ENCODE results near the gene CD2BP2. TPM values are rescaled to one million over a fixed set of nuclear protein-coding genes. Genes with fewer than 3 reads are reported as not detected.

Gene CD2BP2
- total RNA-seq (2016; rRNA removed; fragmentation: Illumina TruSeq; extraction: Trizol) (54.6 and 69.9 TPM in 2 replicates), polyA plus RNA-seq (2011; rRNA removed) (24.9 and 27.3 TPM in 2 replicates), polyA minus RNA-seq (2011; rRNA and poly(A)+ RNA removed; ENCODE audit: low replicate concordance) (21.5 and 32.4 TPM in 2 replicates), Bru-seq, nascent RNA (percentile 83 among the genes with signal in this experiment), BruChase-seq, experiment 1, labeled RNA remaining after a 6-hour chase (percentile 95 among the genes with signal in this experiment), BruChase-seq, experiment 2, labeled RNA remaining after a 2-hour chase (percentile 96 among the genes with signal in this experiment)
- total RNA-seq (2016; cell fraction: cytosol; rRNA removed; fragmentation: Illumina TruSeq; extraction: Trizol; ENCODE audit: low read depth), result 7.2 and 8.0 TPM in 2 replicates
- 57.2 and 72.6 TPM in 2 replicates for total RNA-seq (2016; cell fraction: insoluble cytoplasmic fraction; rRNA removed; fragmentation: Illumina TruSeq; extraction: Trizol)
- total RNA-seq (2016; cell fraction: membrane; rRNA removed; fragmentation: Illumina TruSeq; extraction: Trizol), result 18.8 and 20.2 TPM in 2 replicates
- total RNA-seq (2016; cell fraction: nucleus; rRNA removed; fragmentation: Illumina TruSeq; extraction: Trizol), result 24.2 and 28.9 TPM in 2 replicates
- 26.5 and 26.7 TPM in 2 replicates for polyA plus RNA-seq (2011; cell fraction: cytosol; rRNA removed)
- polyA plus RNA-seq (2011; cell fraction: nucleus; rRNA removed), result 52.6 and 55.8 TPM in 2 replicates
- polyA plus RNA-seq (2012), result 25.0 and 28.0 TPM in 2 replicates
- polyA plus RNA-seq (2016; cell fraction: cytosol; fragmentation: Illumina TruSeq; extraction: Trizol; ENCODE audit: low read depth), result 8.5 and 10.2 TPM in 2 replicates
- 76.1 and 78.5 TPM in 2 replicates for polyA plus RNA-seq (2016; cell fraction: insoluble cytoplasmic fraction; fragmentation: Illumina TruSeq; extraction: Trizol; ENCODE audit: low read depth)
- polyA plus RNA-seq (2016; cell fraction: membrane; fragmentation: Illumina TruSeq; extraction: Trizol; ENCODE audit: low read depth), result 16.5 and 17.6 TPM in 2 replicates
- polyA plus RNA-seq (2016; cell fraction: nucleus; fragmentation: Illumina TruSeq; extraction: Trizol; ENCODE audit: insufficient read depth, low read depth), result 49.1 and 51.4 TPM in 2 replicates
- 8.9 and 11.3 TPM in 2 replicates for polyA minus RNA-seq (2011; cell fraction: cytosol; rRNA and poly(A)+ RNA removed)
- polyA minus RNA-seq (2011; cell fraction: nucleus; rRNA and poly(A)+ RNA removed), result 14.0 and 20.5 TPM in 2 replicates
- long read RNA-seq, experiment 1, transcript CD2BP2-203 (6 exons, 1,417 nt), result minor isoform, 12 of 80 reads
- long read RNA-seq, experiment 1, transcript CD2BP2-201 (7 exons, 3,421 nt), result major isoform, 53 of 80 reads
- long read RNA-seq, experiment 1, partial matches to known transcripts, result 13 of 80 reads
- long read RNA-seq, experiment 1, other reads (novel, unspliced or antisense), result 2 of 80 reads
- long read RNA-seq, experiment 2, transcript CD2BP2-203 (6 exons, 1,417 nt), result major isoform, 71 of 171 reads
- long read RNA-seq, experiment 2, transcript CD2BP2-201 (7 exons, 3,421 nt), result minor isoform, 45 of 171 reads
- long read RNA-seq, experiment 2, partial matches to known transcripts, result 32 of 171 reads
- long read RNA-seq, experiment 2, other reads (novel, unspliced or antisense), result 22 of 171 reads

GRCh38 chr16:30355144-30355953 is at the start of gene CD2BP2:
Gene CD2BP2 (minus strand): TSS chr16:30355308. CDS start chr16:30354681, 627 bp downstream.
- Histone ChIP-seq H3K4me3 (replicated peaks in 1 of 3; ENCODE audit: insufficient read depth in 1 of 3, low read depth in 2 of 3, low read length in 3 of 3) (peak within 1 kb of the TSS; percentile 85 to 94 (median 88)), H3K27ac (ENCODE audit: extremely low read length, insufficient read depth, low read length) (peak within 1 kb of the TSS; percentile 92), H2AFZ (ENCODE audit: low read length) (peak within 1 kb of the TSS; percentile 42), H3K9ac (ENCODE audit: insufficient read depth, low read depth, low read length) (peak within 1 kb of the TSS; percentile 84), H4K20me1 (ENCODE audit: insufficient read depth, low read length) (no peaks in the 10 kb centered on the region), H3K79me2 (ENCODE audit: insufficient read depth, low read length) (peaks cover 23% of the 10 kb centered on the region), H3K4me1 (ENCODE audit: insufficient read depth, low read length) (peaks cover 58% of the 10 kb centered on the region), H3K36me3 (replicated peaks in 1 of 2; ENCODE audit: control insufficient read depth in 1 of 2, insufficient read depth in 2 of 2, low read length in 2 of 2) (peaks cover 10 to 50% of the 10 kb centered on the region in 2 experiments), H3K4me2 (ENCODE audit: low read depth, low read length) (peak within 1 kb of the TSS; percentile 96), H3K9me3 (ENCODE audit: low read length) (no peaks in the 10 kb centered on the region), H3K27me3 (ENCODE audit: control insufficient read depth in 1 of 2, insufficient read depth in 2 of 2, low read length in 2 of 2) (no peaks in the 10 kb centered on the region; a peak in 1 of 5 replicates)
- ChIA-PET POLR2A (interaction anchor here (0.6 to 6.7 kb wide), 19 partner anchors 9 to 303 kb away, joined by 3 to 94 read pairs (median 5); partner anchors contain the start of genes ALDOA, DCTPP1, FBRS and TBC1D10B), CTCF (ENCODE audit: low intra/inter-chr PET ratio, low total read pairs) (no interaction called here)
- in situ Hi-C loops (cut with HindIII; ENCODE audit: extremely low pct_ligation_motif_present, low pct_unique_long_range_greater_than_20kb) (loop anchor here (10.0 kb wide), 1 partner anchor 259 kb away; the partner anchor contains the start of gene ZNF689), intact Hi-C loops (cut with micrococcal nuclease; ENCODE audit: unreplicated experiment) (loop anchor here (1.0 to 2.0 kb wide), 3 partner anchors 21 to 53 kb away; partner anchors contain the start of gene ZNF48)
- peak; percentile 82 for ATAC-seq
- BruUV-seq (replicated peaks), result TSS peak; percentile 45
- peak; percentile 100 for DNase-seq (ENCODE audit: low spot score)
- FAIRE-seq, result peak; percentile 99
- WGBS (ENCODE audit: low lambda C conversion rate), result under 1% methylated on average over 40 of the region's 45 CpGs
- TF ChIP-seq PCBP2 (optimal IDR thresholded peaks at IDR 0.05; ENCODE audit: low read depth, low read length, poor library complexity, severe bottlenecking), result no peak
- TF ChIP-seq, protein P1, sequence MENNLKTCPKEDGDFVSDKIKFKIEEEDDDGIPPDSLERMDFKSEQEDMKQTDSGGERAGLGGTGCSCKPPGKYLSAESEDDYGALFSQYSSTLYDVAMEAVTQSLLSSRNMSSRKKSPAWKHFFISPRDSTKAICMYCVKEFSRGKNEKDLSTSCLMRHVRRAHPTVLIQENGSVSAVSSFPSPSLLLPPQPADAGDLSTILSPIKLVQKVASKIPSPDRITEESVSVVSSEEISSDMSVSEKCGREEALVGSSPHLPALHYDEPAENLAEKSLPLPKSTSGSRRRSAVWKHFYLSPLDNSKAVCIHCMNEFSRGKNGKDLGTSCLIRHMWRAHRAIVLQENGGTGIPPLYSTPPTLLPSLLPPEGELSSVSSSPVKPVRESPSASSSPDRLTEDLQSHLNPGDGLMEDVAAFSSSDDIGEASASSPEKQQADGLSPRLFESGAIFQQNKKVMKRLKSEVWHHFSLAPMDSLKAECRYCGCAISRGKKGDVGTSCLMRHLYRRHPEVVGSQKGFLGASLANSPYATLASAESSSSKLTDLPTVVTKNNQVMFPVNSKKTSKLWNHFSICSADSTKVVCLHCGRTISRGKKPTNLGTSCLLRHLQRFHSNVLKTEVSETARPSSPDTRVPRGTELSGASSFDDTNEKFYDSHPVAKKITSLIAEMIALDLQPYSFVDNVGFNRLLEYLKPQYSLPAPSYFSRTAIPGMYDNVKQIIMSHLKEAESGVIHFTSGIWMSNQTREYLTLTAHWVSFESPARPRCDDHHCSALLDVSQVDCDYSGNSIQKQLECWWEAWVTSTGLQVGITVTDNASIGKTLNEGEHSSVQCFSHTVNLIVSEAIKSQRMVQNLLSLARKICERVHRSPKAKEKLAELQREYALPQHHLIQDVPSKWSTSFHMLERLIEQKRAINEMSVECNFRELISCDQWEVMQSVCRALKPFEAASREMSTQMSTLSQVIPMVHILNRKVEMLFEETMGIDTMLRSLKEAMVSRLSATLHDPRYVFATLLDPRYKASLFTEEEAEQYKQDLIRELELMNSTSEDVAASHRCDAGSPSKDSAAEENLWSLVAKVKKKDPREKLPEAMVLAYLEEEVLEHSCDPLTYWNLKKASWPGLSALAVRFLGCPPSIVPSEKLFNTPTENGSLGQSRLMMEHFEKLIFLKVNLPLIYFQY (CRISPR knock-in tag; IDR thresholded peaks at IDR 0.05; ENCODE audit: borderline replicate concordance), result peak; percentile 60
- no peak; the same call in 1 of the 2 replicates for TF ChIP-seq ZNF235 (CRISPR knock-in tag; IDR thresholded peaks at IDR 0.05; ENCODE audit: borderline replicate concordance)
- peak; percentile 90 for TF ChIP-seq ZSCAN29 (CRISPR knock-in tag; conservative IDR thresholded peaks at IDR 0.05)
- TF ChIP-seq ERF (CRISPR knock-in tag; IDR thresholded peaks at IDR 0.05), result peak; percentile 91
- TF ChIP-seq HOXA5 (CRISPR knock-in tag; IDR thresholded peaks at IDR 0.05), result peak; percentile 97
- TF ChIP-seq SMAD9 (CRISPR knock-in tag; IDR thresholded peaks at IDR 0.05), result no peak
- TF ChIP-seq MLLT10 (CRISPR knock-in tag; IDR thresholded peaks at IDR 0.05), result no peak
- TF ChIP-seq SMYD3 (CRISPR knock-in tag; IDR thresholded peaks at IDR 0.05), result peak; percentile 40; the same call in 1 of the 2 replicates
- 0 out of 2 replicates have a peak, but pooled peaks have one; percentile 13 for TF ChIP-seq ZNF329 (CRISPR knock-in tag; IDR thresholded peaks at IDR 0.05; ENCODE audit: low read depth)
- peak; percentile 13; the same call in 1 of the 2 replicates for TF ChIP-seq RBAK (CRISPR knock-in tag; IDR thresholded peaks at IDR 0.05)
